PC-3 (cell line): ENCODE results near the gene EXOSC5. TPM values are rescaled to one million over a fixed set of nuclear protein-coding genes. Genes with fewer than 3 reads are reported as not detected.
"Not testable (repeated sequence)": the region's sequence is repeated elsewhere in the genome, so short reads cannot be mapped to it uniquely, and the experiment has no call there.

Experiments used
- ATAC-seq: fragments of 200-7000 bp; cut with Tn5 transposase; 2 replicates; pipeline ENCODE4 v1.9.1; 2020; ENCODE audit warnings: mild to moderate bottlenecking, moderate library complexity
- BruUV-seq: library from RNA; stranded (reverse); fragments of 400-500 nt; replicated peaks from 2 replicates; lab custom pipeline; 2021; lab: Mats Ljungman, UMichigan
- CTCF ChIA-PET: fragments of 300-600 bp; sonication (Branson Sonifier 250); formaldehyde crosslinking; loops from one replicate; lab custom pipeline; 2022; ENCODE audit warnings: antibody characterized with exemption; lab: Charles Lee
- POLR2A ChIA-PET: fragments of 300-600 bp; sonication (Branson Sonifier 250); formaldehyde crosslinking; loops from one replicate; lab custom pipeline; 2022; ENCODE audit warnings: antibody characterized with exemption; ENCODE audit not compliant: unreplicated experiment; lab: Charles Lee
- DNase-seq: peaks from one replicate; pipeline ENCODE4 v3.0.0-alpha.2; 2015
- H2AFZ ChIP-seq: fragments of 300-600 bp; sonication (generic); 2 replicates; pipeline ENCODE4 v1.6.0; 2016; ENCODE audit warnings: antibody characterized with exemption, low read length
- H3F3A ChIP-seq: fragments of 300-600 bp; sonication (generic); one replicate; pipeline ENCODE4 v1.6.0; 2017; ENCODE audit warnings: antibody characterized with exemption, low read length, control low read depth, mild to moderate bottlenecking; ENCODE audit not compliant: unreplicated experiment
- H3K27ac ChIP-seq: fragments of 300-600 bp; sonication (generic); 2 replicates; pipeline ENCODE4 v1.5.1; 2016; ENCODE audit warnings: mild to moderate bottlenecking, low read length
- H3K27me3 ChIP-seq: fragments of 300-600 bp; sonication (generic); 2 replicates; pipeline ENCODE4 v1.6.1; 2016; ENCODE audit warnings: low read length, mixed read lengths
- H3K36me3 ChIP-seq: fragments of 300-600 bp; sonication (generic); 2 replicates; pipeline ENCODE4 v1.6.1; 2016; ENCODE audit warnings: low read depth, mixed run types, low read length, mixed read lengths
- H3K4me1 ChIP-seq: fragments of 300-600 bp; sonication (generic); 2 replicates; pipeline ENCODE4 v1.5.1; 2016; ENCODE audit warnings: low read length; ENCODE audit not compliant: insufficient read depth
- H3K4me2 ChIP-seq: fragments of 300-600 bp; sonication (generic); 2 replicates; pipeline ENCODE4 v1.6.0; 2016; ENCODE audit warnings: low read length
- H3K4me3 ChIP-seq: fragments of 300-600 bp; sonication (generic); 2 replicates; pipeline ENCODE4 v1.5.1; 2016; ENCODE audit warnings: mild to moderate bottlenecking, low read length, mixed read lengths
- H3K79me2 ChIP-seq: fragments of 300-600 bp; sonication (generic); 2 replicates; pipeline ENCODE4 v1.6.1; 2017; ENCODE audit warnings: low read length, mixed read lengths
- H3K9ac ChIP-seq: fragments of 300-600 bp; sonication (generic); 2 replicates; pipeline ENCODE4 v1.6.0; 2016; ENCODE audit warnings: mild to moderate bottlenecking, low read length
- H3K9me2 ChIP-seq: fragments of 300-600 bp; sonication (generic); replicated peaks from 2 replicates; pipeline ENCODE4 v1.6.1; 2016; ENCODE audit warnings: mixed run types, low read length, mixed read lengths
- H3K9me3 ChIP-seq: fragments of 300-600 bp; sonication (generic); 2 replicates; pipeline ENCODE4 v1.6.1; 2016; ENCODE audit warnings: low read length, mixed read lengths
- H4K20me1 ChIP-seq: fragments of 300-600 bp; sonication (generic); 2 replicates; pipeline ENCODE4 v1.6.1; 2016; ENCODE audit warnings: low read length, mixed read lengths
- EZH2 ChIP-seq: fragments of 300-600 bp; sonication (generic); IDR thresholded peaks from one replicate; pipeline ENCODE4 v1.6.1; 2017; ENCODE audit warnings: antibody characterized with exemption, mild to moderate bottlenecking, low read length; ENCODE audit not compliant: unreplicated experiment
- EZH2phosphoT487 ChIP-seq: fragments of 300-600 bp; sonication (generic); IDR thresholded peaks from 2 replicates; pipeline ENCODE4 v1.6.1; 2018; ENCODE audit warnings: mild to moderate bottlenecking, antibody characterized with exemption, low read length, borderline replicate concordance
- intact Hi-C: fragments of 100-400 bp; cut with micrococcal nuclease; formaldehyde crosslinking; loops from 2 replicates; pipeline ENCODE4 v1.9.0; 2023
- total RNA-seq: library from RNA; depleted of rRNA; stranded (reverse); fragments of >200 nt; gene quantifications from 2 replicates; pipeline ENCODE4 v1.2.3, GENCODE V29; 2014
- TF ChIP-seq, protein P1 (sequence below): fragments of 300-600 bp; sonication (generic); conservative IDR thresholded peaks from 2 replicates; pipeline ENCODE4 v1.5.1; 2017; ENCODE audit warnings: antibody characterized with exemption, low read depth, mild to moderate bottlenecking, low read length

EXOSC5 gene
- total RNA-seq, 1 experiment from 2014 or later = 40.8 TPM

DNA sequence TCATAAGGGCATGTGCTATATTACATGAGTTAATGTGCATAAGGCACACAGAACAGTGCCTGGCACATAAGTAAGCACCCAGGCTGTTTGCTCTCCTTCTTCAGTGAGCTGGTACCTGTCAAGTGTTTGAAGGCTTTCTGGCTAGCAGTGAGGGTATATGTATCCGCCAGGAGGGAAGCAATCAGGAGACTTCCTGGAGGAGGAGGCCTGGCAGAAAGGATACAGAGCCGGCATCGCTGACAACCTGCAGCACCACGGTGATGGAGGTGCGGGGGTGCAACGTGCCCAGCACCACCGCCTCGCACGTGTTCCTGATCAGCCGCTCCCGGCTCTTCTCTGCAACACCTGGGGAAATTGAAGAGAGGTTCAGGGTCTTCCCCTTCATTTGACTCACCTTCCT lies 5.5 kb downstream of the EXOSC5 start:
- H3K9me2 ChIP-seq = no peaks in the 10 kb centered on the region
- H2AFZ ChIP-seq = no peak overlapping the region
- H3K27ac ChIP-seq = no peak overlapping the region
- H3K79me2 ChIP-seq = peaks cover 17% of the 10 kb centered on the region
- ATAC-seq = no peak
- BruUV-seq = no TSS peak
- H3K4me2 ChIP-seq = no peak overlapping the region
- H3K4me1 ChIP-seq = peaks cover 4% of the 10 kb centered on the region; the same call in 1 of the 2 replicates
- H4K20me1 ChIP-seq = no peaks in the 10 kb centered on the region
- intact Hi-C loops = no loop called here
- POLR2A ChIA-PET = no interaction called here
- H3F3A ChIP-seq = no peaks in the 10 kb centered on the region
- CTCF ChIA-PET = no interaction called here
- DNase-seq = no peak
- TF ChIP-seq, protein P1, sequence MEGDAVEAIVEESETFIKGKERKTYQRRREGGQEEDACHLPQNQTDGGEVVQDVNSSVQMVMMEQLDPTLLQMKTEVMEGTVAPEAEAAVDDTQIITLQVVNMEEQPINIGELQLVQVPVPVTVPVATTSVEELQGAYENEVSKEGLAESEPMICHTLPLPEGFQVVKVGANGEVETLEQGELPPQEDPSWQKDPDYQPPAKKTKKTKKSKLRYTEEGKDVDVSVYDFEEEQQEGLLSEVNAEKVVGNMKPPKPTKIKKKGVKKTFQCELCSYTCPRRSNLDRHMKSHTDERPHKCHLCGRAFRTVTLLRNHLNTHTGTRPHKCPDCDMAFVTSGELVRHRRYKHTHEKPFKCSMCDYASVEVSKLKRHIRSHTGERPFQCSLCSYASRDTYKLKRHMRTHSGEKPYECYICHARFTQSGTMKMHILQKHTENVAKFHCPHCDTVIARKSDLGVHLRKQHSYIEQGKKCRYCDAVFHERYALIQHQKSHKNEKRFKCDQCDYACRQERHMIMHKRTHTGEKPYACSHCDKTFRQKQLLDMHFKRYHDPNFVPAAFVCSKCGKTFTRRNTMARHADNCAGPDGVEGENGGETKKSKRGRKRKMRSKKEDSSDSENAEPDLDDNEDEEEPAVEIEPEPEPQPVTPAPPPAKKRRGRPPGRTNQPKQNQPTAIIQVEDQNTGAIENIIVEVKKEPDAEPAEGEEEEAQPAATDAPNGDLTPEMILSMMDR = no peak
- TF ChIP-seq EZH2 (no peak), EZH2phosphoT487 (no peak)
- no peaks in the 10 kb centered on the region for H3K9me3 ChIP-seq
- H3K27me3 ChIP-seq = no peaks in the 10 kb centered on the region
- H3K9ac ChIP-seq = no peak overlapping the region
- no peak overlapping the region for H3K4me3 ChIP-seq
- no peaks in the 10 kb centered on the region; the same call in 1 of the 2 replicates for H3K36me3 ChIP-seq

DNA sequence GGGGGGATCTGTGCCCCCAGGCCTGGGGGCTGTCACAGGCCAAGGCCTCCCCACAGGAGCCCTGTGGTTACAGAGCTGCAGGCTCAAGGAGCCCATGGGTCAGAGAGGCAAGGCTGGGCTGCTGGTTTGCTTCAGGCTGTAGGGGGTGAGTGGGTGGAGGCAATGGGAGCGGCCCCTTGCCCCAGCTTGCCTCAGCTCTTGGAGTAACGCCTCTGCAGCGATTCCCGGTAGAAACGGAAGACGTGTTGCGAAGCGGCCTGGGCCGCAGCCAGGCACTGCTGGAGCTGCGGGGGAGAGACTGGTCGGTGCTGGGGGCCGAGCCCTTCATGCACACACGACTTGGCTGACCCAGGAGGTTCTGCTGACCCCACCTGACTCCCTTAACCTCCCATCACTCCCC lies 10.7 kb downstream of the EXOSC5 start:
- Histone ChIP-seq H2AFZ (no peak overlapping the region), H3K36me3 (no peaks in the 10 kb centered on the region; the same call in 1 of the 2 replicates), H3K9me2 (no peaks in the 10 kb centered on the region), H3K27ac (no peak overlapping the region), H3F3A (no peaks in the 10 kb centered on the region), H3K9ac (no peak overlapping the region), H3K4me2 (no peak overlapping the region), H3K4me3 (no peak overlapping the region), H3K9me3 (no peaks in the 10 kb centered on the region), H3K27me3 (no peaks in the 10 kb centered on the region), H3K79me2 (no peaks in the 10 kb centered on the region), H4K20me1 (no peaks in the 10 kb centered on the region), H3K4me1 (no peaks in the 10 kb centered on the region)
- no TSS peak for BruUV-seq
- DNase-seq (no peak), ATAC-seq (no peak)
- POLR2A ChIA-PET = no interaction called here
- intact Hi-C loops = no loop called here
- CTCF ChIA-PET = no interaction called here
- TF ChIP-seq EZH2phosphoT487 = no peak
- TF ChIP-seq, protein P1 = no peak
- TF ChIP-seq EZH2 = no peak

DNA sequence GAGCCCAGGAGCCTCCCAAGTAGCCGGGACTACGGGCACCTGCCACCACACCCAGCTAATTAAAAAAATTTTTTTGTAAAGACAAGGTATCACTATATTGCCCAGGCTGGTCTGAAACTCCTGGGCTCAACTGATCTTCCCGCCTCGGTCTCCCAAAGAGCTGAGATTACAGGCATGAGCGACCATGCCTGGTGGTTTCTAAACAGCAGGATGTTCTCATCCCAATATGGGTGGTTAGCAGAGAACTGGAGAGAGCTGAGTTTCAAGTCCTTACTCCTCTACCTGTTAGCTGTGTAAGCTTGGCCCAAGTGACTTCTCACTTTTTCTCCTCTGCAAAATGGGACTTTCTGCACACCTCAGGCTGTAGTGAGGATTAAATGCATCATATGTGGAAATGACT lies 12.8 kb downstream of the EXOSC5 start:
- ATAC-seq (no peak), DNase-seq (no peak)
- Histone ChIP-seq H3K36me3 (no peaks in the 10 kb centered on the region), H3K9me2 (no peaks in the 10 kb centered on the region), H4K20me1 (no peaks in the 10 kb centered on the region), H2AFZ (no peak overlapping the region), H3K27ac (no peak overlapping the region), H3K27me3 (no peaks in the 10 kb centered on the region), H3F3A (no peaks in the 10 kb centered on the region), H3K9ac (no peak overlapping the region), H3K9me3 (no peaks in the 10 kb centered on the region), H3K4me3 (no peak overlapping the region), H3K4me2 (no peak overlapping the region), H3K79me2 (no peaks in the 10 kb centered on the region), H3K4me1 (no peaks in the 10 kb centered on the region)
- intact Hi-C loops = no loop called here
- POLR2A ChIA-PET = interaction anchor here (0.6 kb wide), 1 partner anchor 64 kb away, joined by 5 read pairs; no protein-coding TSS in a partner anchor
- no TSS peak for BruUV-seq
- TF ChIP-seq, protein P1 = no peak
- TF ChIP-seq EZH2 (no peak), EZH2phosphoT487 (no peak)
- CTCF ChIA-PET = no interaction called here

DNA sequence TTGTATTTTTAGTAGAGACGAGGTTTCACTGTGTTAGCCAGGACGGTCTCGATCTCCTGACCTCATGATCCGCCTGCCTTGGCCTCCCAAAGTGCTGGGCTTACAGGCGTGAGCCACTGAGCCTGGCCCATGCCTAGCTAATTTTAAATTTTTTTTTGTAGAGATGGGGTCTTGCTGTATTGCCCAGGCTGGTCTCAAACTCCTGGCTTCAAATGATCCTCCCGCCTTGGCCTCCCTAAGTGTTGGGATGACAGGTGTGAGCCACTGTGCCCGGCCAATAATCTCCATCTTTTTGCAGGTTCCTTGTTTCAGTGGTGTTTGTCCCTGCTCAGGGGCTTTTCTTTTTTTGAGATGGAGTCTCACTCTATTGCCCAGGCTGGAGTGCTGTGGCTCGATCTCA lies 15.6 kb downstream of the EXOSC5 start:
- H2AFZ ChIP-seq, ATAC-seq, intact Hi-C loops, H3K79me2 ChIP-seq, BruUV-seq, H3F3A ChIP-seq, H3K27me3 ChIP-seq, H3K27ac ChIP-seq, H3K9me2 ChIP-seq, H4K20me1 ChIP-seq, H3K4me3 ChIP-seq, H3K4me1 ChIP-seq, CTCF ChIA-PET, H3K36me3 ChIP-seq, H3K9ac ChIP-seq, H3K9me3 ChIP-seq, H3K4me2 ChIP-seq, POLR2A ChIA-PET, DNase-seq: not testable (repeated sequence)
